GM18519 (cell line): ENCODE results near the gene MAPKBP1.
"Not testable (repeated sequence)": the region's sequence is repeated elsewhere in the genome, so short reads cannot be mapped to it uniquely, and the experiment has no call there.

Source experiments
- ATAC-seq: cut with Tn5 transposase; IDR thresholded peaks from one replicate; pipeline ENCODE4 v1.9.1; 2021; ENCODE audit warnings: mild to moderate bottlenecking, moderate library complexity; ENCODE audit not compliant: unreplicated experiment, low FRiP score

The MAPKBP1 gene

GRCh38 chr15:41774062-41774881 lies at the start of gene MAPKBP1:
Gene MAPKBP1 (plus strand): TSS chr15:41774484. CDS start chr15:41775276, 792 bp downstream.
- peak; percentile 58 for ATAC-seq

- no peak for ATAC-seq
Observed at GRCh38 chr15:41727143-41727542, 47.1 kb upstream of the MAPKBP1 start.

- ATAC-seq, result not testable (repeated sequence)
Observed at GRCh38 chr15:41728061-41728460, 46.2 kb upstream of the MAPKBP1 start.

GRCh38 chr15:41730543-41730942 lies 43.7 kb upstream of the MAPKBP1 start:
- ATAC-seq, result no peak

- ATAC-seq, result no peak
Observed at GRCh38 chr15:41732483-41732882, 41.8 kb upstream of the MAPKBP1 start.

GRCh38 chr15:41734079-41734478 lies 40.2 kb upstream of the MAPKBP1 start:
- no peak for ATAC-seq

- no peak for ATAC-seq
Observed at GRCh38 chr15:41735046-41735445, 39.2 kb upstream of the MAPKBP1 start.

- not testable (repeated sequence) for ATAC-seq
Observed at GRCh38 chr15:41735492-41735891, 38.8 kb upstream of the MAPKBP1 start.

GRCh38 chr15:41746802-41747201 lies 27.5 kb upstream of the MAPKBP1 start:
- ATAC-seq, result no peak

GRCh38 chr15:41756198-41756597 lies 18.1 kb upstream of the MAPKBP1 start:
- ATAC-seq, result no peak

GRCh38 chr15:41772720-41773331 lies 1.5 kb upstream of the MAPKBP1 start:
- no peak for ATAC-seq

- ATAC-seq, result no peak
Observed at GRCh38 chr15:41773332-41773728, 954 bp upstream of the MAPKBP1 start.

GRCh38 chr15:41773729-41774061 lies 589 bp upstream of the MAPKBP1 start:
- no peak for ATAC-seq

- no peak for ATAC-seq
Observed at GRCh38 chr15:41774882-41775417, 666 bp downstream of the MAPKBP1 start.

- no peak for ATAC-seq
Observed at GRCh38 chr15:41775651-41776050, 1.4 kb downstream of the MAPKBP1 start.

GRCh38 chr15:41777421-41777973 lies 3.2 kb downstream of the MAPKBP1 start:
- no peak for ATAC-seq

- no peak for ATAC-seq
Observed at GRCh38 chr15:41778521-41778920, 4.2 kb downstream of the MAPKBP1 start.

GRCh38 chr15:41779662-41780157 lies 5.4 kb downstream of the MAPKBP1 start:
- ATAC-seq, result no peak

- no peak for ATAC-seq
Observed at GRCh38 chr15:41780266-41780665, 6.0 kb downstream of the MAPKBP1 start.

GRCh38 chr15:41780727-41781126 lies 6.4 kb downstream of the MAPKBP1 start:
- ATAC-seq, result no peak
